IPS-18a (cell line): ENCODE measurements around the gene TBX15.

ENCODE experiments used
- H3K27ac ChIP-seq: one replicate; pipeline ENCODE4 v1.5.1; 2013; ENCODE audit warnings: low read length
- H3K27me3 ChIP-seq: one replicate; pipeline ENCODE4 v1.6.1; 2013; ENCODE audit warnings: mild to moderate bottlenecking, low read length; ENCODE audit not compliant: control insufficient read depth, insufficient read depth
- H3K36me3 ChIP-seq: one replicate; pipeline ENCODE4 v1.6.1; 2013; ENCODE audit warnings: low read depth, low read length; ENCODE audit not compliant: control insufficient read depth
- H3K4me1 ChIP-seq: one replicate; pipeline ENCODE4 v1.6.1; 2013; ENCODE audit warnings: low read depth, low read length; ENCODE audit not compliant: control insufficient read depth
- H3K4me3 ChIP-seq: one replicate; pipeline ENCODE4 v1.5.1; 2013; ENCODE audit warnings: low read length
- H3K9ac ChIP-seq: one replicate; pipeline ENCODE4 v1.6.1; 2013; ENCODE audit warnings: mild to moderate bottlenecking, low read length, moderate library complexity
- H3K9me3 ChIP-seq: one replicate; pipeline ENCODE4 v1.6.1; 2013; ENCODE audit warnings: low read depth, low read length; ENCODE audit not compliant: control insufficient read depth

TBX15 gene

DNA sequence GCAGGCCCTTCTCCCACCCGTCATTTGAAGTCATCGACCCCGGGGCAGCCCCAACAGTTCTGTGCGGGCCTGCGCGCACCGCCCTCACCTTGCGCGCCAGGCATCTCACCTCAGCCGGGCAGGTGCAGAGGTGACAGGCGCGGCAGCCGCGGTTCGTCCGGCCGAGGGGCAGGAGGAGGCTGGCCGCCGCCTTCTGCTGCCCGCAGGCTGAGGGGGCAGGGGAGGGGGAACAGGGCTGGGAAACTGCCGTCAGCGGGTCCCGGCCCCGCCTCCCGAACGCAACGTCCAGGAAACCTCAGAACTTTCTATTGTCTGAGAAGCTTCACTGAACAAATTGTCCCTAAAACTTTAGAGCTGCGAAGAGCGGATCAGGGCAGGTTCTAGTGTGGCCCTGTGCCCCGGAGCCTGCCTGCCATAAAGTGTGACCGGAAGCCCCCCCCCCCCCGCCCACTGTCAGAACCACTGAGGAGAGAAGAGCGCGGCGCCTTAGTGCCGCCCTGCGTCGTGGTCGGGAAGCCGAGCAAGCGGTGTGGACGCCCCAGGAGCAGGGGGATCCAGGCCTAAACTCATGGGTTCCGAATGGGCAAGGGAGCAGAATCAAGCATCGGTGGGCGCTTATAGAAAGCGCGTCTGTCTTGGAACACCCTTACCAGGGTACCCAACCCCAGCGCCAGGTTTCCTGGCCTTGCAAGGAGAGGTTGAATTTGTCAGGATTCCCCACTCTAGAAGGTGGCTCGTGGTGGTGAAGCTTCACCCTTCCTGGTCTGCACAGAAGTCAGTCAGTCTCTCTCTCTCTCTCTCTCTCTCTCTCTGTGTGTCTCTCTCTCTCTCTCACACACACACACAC, 13.3 kb upstream of the TBX15 start:
- no peaks in the 10 kb centered on the region for H3K36me3 ChIP-seq
- no peak overlapping the region for H3K9ac ChIP-seq
- H3K9me3 ChIP-seq, result peaks cover 5% of the 10 kb centered on the region
- no peak overlapping the region for H3K27ac ChIP-seq
- H3K4me3 ChIP-seq, result peak overlapping the region; percentile 39
- H3K27me3 ChIP-seq, result peaks cover 100% of the 10 kb centered on the region
- H3K4me1 ChIP-seq, result peaks cover 24% of the 10 kb centered on the region

DNA sequence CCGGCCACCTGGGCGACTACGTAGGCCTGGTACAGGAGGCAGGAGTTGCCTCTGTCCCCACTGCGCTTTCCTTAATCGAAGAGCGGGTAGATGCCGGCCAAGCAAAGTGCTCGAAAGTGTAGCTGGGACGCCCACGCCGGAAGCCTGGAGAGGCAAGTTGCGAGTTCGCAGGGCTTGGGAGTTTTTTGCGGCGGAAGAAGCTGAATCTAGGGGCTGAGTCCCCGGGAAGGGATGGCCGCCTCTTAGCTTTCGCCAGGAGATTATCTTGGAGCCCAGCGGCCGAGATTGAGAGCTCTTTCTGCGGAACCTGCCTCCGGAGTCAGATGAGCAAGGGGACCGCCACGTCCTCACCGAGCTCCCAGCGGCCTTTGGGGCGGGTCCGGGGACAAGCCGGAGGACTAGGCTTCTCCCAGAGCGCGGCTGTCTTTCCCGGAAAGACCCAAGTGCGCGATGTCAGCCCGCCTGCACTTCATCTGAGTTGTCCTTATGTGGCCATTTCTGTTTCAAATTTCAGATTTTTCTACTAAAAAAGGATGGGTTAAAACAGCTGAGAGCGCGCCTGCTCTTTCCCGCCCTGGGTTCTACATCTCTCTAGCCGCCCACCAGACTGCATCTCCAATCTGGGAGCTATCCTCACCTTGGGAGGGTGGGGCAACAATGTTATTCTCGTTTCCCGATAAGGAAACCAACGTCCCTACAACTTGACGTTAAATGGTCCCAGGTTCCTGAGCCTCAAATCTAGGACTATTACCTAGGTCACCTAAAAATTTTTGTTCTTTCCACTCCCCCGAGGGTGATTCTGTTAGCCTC, 12.4 kb upstream of the TBX15 start:
- H3K4me1 ChIP-seq, result peaks cover 19% of the 10 kb centered on the region

DNA sequence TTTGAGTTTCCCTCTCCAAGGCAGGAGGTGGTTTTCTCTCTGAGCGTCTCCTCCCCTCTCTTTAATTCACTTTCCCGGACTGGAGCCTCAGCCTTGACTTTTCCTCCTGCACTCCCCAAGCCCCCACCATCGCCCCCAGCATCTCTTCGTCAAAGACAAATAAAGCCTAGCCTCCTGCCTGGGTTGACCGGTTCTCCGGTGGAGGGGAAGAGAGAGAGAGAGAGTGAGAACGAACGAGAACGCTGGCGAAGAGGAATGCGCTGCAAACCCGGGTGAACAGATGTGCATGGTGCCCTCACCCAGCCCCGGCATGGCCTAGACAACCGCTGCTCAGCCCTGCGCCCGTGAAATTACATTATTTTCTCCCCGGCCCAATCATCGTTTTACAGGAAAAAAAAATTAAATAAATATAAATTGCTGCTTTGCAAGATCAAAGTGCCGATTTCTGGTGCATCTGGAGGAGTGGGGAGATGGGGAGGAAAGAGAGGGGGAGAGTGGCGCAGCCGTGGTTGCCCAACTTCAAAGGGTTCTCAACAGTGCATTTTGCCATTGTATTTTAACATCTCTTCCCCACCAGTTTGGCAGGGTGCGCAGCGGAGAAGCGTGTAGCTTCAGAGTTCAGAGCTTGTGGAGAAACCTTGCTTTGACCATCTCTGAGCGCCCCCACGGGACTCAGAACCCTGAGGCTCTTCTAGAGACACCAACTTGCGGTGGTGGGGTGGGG, 11.4 kb upstream of the TBX15 start:
- no peaks in the 10 kb centered on the region for H3K36me3 ChIP-seq
- no peak overlapping the region for H3K27ac ChIP-seq
- no peaks in the 10 kb centered on the region for H3K9me3 ChIP-seq
- H3K4me1 ChIP-seq, result peaks cover 19% of the 10 kb centered on the region
- H3K4me3 ChIP-seq, result peak overlapping the region; percentile 22
- H3K9ac ChIP-seq, result no peak overlapping the region
- peaks cover 100% of the 10 kb centered on the region for H3K27me3 ChIP-seq

More for the DNA sequence above, 12.4 kb upstream of the TBX15 start:
- H3K27ac ChIP-seq, result no peak overlapping the region
- H3K27me3 ChIP-seq, result peaks cover 100% of the 10 kb centered on the region
- H3K9ac ChIP-seq, result no peak overlapping the region
- H3K9me3 ChIP-seq, result peaks cover 2% of the 10 kb centered on the region
- H3K4me3 ChIP-seq, result peak overlapping the region; percentile 39
- H3K36me3 ChIP-seq, result no peaks in the 10 kb centered on the region

DNA sequence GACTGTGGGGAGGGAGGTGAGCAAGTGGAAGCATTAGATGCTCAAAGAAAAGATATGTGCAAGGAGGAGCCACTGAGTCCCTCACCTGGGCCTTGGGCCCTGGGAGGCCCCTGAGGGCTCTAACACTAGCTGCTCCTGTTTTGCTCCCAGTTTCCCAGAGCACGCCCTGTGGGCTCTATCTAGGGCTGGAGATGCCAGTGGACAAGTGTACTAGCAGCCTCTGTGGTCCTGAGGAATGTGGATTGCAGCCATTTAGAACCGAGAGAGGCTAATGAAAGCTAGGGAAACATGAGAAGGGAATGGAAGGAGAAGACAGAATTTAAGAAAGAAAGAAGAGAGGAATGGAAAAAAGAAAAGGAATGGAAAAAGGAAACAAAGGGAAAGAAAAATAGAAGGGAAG, 10.0 kb upstream of the TBX15 start:
- Histone ChIP-seq H3K9ac (no peak overlapping the region), H3K4me1 (peaks cover 26% of the 10 kb centered on the region), H3K36me3 (no peaks in the 10 kb centered on the region), H3K4me3 (no peak overlapping the region), H3K9me3 (no peaks in the 10 kb centered on the region), H3K27ac (no peak overlapping the region), H3K27me3 (peaks cover 100% of the 10 kb centered on the region)

DNA sequence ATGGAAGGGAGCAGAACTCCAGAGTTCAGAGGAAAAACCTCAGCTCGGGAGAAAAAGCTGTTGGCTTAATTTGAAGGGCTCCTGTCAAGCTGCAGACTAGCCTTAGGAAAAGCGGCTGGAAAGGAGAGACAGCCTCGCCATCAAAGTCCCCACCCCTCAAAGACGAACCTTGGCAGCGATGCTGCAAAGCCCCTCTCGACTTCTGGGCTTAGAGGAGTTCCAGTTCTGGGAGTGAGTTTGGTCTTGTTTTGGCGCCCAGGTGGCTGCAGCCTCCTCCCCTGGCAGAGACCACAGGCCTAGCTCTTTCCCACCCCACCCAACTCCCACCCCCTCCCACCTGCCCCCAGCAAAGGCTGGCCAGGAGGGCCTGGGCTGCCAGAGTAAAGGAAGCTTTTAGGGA, 9.1 kb upstream of the TBX15 start:
- no peaks in the 10 kb centered on the region for H3K36me3 ChIP-seq
- H3K4me3 ChIP-seq, result no peak overlapping the region
- no peaks in the 10 kb centered on the region for H3K9me3 ChIP-seq
- H3K27ac ChIP-seq, result no peak overlapping the region
- no peak overlapping the region for H3K9ac ChIP-seq
- peaks cover 22% of the 10 kb centered on the region for H3K4me1 ChIP-seq
- H3K27me3 ChIP-seq, result peaks cover 100% of the 10 kb centered on the region

DNA sequence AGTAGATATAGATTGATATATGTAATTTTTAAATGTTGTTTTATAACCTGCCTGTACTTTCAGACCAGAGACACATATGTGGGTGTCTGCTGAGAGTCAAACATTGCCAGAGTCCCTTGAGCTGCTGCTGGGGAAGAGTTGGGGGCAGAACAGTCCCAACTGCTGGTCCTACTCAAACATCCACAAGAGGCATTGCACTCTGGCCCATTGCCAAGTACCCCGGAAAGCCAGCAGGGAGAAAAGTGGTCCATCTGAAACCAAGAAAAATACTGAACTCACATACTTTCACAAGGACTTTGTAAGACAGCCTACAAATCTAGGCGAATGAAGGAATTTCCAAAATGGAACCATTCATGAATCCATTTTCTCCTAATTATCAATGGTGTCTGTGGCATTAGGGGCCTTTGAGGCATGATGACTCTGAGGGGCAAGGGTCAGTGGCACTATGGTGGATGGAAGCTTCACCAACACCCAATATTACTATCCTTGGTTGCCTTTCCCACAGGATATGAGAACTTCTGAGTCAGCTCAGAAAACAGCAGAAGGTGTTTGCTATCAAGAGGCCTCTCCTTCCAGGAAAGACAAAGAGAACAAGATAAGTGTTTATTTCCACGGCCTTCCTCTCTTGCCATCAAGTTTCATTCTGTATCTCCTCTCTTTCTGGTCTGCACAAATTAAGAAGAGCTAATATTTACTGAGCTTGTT, 7.3 kb upstream of the TBX15 start:
- no peaks in the 10 kb centered on the region for H3K36me3 ChIP-seq
- H3K9ac ChIP-seq, result no peak overlapping the region
- H3K27ac ChIP-seq, result no peak overlapping the region
- no peak overlapping the region for H3K4me3 ChIP-seq
- H3K27me3 ChIP-seq, result peaks cover 100% of the 10 kb centered on the region
- peaks cover 25% of the 10 kb centered on the region for H3K4me1 ChIP-seq
- no peaks in the 10 kb centered on the region for H3K9me3 ChIP-seq

DNA sequence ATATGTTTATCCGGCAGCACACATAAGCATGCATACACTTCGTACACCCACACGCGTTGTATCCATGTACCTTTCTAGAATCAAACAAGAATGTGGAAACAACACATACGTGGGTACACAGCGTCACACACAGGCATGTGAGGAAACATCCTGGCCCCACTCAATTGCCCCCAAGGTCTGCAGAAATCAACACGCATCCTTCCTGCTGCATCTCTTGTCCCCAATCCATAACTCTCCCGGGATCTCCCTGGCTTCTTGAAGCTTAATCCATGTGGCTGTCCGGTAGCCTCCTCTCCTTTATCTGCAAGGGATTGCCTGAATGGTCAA, 5.5 kb upstream of the TBX15 start:
- Histone ChIP-seq H3K4me3 (no peak overlapping the region), H3K27me3 (peaks cover 100% of the 10 kb centered on the region), H3K4me1 (peaks cover 31% of the 10 kb centered on the region), H3K9ac (no peak overlapping the region), H3K27ac (no peak overlapping the region), H3K36me3 (no peaks in the 10 kb centered on the region), H3K9me3 (no peaks in the 10 kb centered on the region)

DNA sequence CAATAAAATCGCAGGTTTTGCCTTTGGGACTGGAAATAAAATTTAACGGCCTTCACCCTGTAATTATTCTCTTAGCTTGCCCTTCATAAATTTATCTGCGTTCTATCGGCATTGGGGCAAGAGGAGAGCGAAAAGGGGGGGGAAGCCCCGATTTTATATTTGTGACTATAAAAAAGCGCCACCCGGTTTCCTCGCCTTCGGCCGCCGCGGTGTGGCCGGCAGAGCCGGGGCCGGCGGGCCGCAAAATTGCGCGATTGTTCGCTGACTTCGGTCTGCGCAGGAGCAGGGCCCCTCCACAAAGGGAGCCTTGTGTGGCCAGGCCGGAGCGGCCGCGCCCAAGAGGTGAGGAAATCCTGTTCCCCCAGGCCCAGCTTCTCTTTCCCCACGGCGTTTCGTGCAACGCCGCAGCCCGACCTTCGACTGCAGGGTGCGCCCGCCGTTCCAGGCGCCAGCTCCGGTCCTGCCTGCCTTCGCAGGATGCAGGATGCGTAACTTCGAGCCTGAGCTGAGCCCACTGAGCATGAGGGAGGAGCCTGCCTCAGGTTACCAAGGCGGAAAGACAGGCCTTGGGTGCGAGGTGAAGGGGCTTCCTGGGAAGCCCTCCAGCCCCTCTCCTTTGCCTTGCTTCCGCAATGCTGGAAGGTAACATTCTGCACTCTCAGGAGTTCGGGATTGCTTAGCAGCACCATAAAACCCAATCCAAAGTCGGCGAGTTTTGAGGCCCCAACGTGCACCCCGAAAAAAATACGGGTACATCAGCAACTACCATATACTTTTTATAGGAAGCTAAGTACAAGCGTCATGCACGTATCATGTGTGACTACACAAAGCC, 4.9 kb upstream of the TBX15 start:
- Histone ChIP-seq H3K36me3 (no peaks in the 10 kb centered on the region), H3K4me3 (peak overlapping the region; percentile 22), H3K9me3 (no peaks in the 10 kb centered on the region), H3K4me1 (peaks cover 34% of the 10 kb centered on the region), H3K27me3 (peaks cover 100% of the 10 kb centered on the region), H3K27ac (no peak overlapping the region), H3K9ac (no peak overlapping the region)

DNA sequence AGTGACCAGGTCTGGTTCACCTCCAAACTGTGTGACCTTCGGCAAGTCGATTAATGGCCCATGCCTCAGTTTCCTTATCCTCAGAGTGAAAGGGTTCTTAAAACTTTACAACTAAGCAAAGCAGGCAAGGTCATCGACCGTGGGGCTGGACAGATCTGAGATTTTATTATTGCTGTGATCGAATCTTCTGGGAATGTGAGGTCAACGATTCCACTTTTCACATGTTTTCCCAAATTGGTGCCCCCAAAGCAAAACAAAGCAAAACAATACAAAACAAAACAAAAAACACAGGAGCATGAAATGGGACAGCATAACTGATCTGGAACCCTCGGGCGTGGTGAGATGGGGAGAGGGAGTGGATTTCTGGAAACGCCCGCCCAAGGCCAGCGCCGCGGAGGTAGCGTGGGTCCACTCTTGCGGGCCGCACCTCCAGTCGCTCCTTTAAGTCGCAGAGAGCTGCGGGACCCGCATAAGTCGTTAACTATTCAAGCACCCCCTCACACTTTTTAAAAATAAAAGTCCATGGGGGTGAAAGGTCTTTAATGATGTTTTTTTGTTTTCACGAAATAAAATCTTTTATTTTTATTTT, 4.2 kb upstream of the TBX15 start:
- Histone ChIP-seq H3K4me1 (peaks cover 34% of the 10 kb centered on the region), H3K36me3 (no peaks in the 10 kb centered on the region), H3K9me3 (no peaks in the 10 kb centered on the region), H3K27ac (no peak overlapping the region), H3K4me3 (peak overlapping the region; percentile 22), H3K9ac (no peak overlapping the region), H3K27me3 (peaks cover 100% of the 10 kb centered on the region)

DNA sequence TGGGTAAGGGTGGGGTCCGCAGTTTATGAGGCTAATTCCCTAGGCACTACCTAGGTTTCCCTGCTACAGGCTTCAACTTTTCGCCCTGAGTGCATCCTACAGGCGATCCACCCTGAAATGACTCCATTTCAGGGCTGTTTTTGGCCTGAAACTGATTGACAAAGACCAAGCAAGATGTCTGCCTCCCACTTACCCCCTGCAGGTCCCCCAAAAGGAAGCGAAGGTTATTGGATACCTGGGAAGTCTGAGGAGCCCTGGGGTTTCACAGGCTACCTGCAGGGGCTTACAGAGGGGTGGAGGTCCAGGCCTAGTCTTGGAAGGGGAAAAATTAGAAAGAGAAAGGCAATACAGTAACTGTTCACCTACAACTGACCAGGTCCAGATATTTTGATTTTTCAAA, 3.3 kb upstream of the TBX15 start:
- H3K4me1 ChIP-seq, result peaks cover 38% of the 10 kb centered on the region
- H3K4me3 ChIP-seq, result peak overlapping the region; percentile 11
- H3K27me3 ChIP-seq, result peaks cover 100% of the 10 kb centered on the region
- no peak overlapping the region for H3K9ac ChIP-seq
- no peaks in the 10 kb centered on the region for H3K9me3 ChIP-seq
- H3K27ac ChIP-seq, result no peak overlapping the region
- no peaks in the 10 kb centered on the region for H3K36me3 ChIP-seq
